Endodermal cell (in vitro differentiated cells): ENCODE measurements around the gene DOK6. TPM values are rescaled to one million over a fixed set of nuclear protein-coding genes. Genes with fewer than 3 reads are reported as not detected.

Source experiments
- DNase-seq: peaks from one replicate; pipeline ENCODE4 v3.0.0-alpha.2; 2017
- H3K27ac ChIP-seq: 2 replicates; pipeline ENCODE4 v1.5.1; 2013; ENCODE audit warnings: mild to moderate bottlenecking, low read depth, low read length, moderate library complexity
- H3K27me3 ChIP-seq: 2 replicates; pipeline ENCODE4 v1.6.1; 2013; ENCODE audit warnings: mild to moderate bottlenecking, low read length, moderate library complexity; ENCODE audit not compliant: insufficient read depth, control insufficient read depth, poor library complexity, severe bottlenecking
- H3K36me3 ChIP-seq: 2 replicates; pipeline ENCODE4 v1.7.0; 2013; ENCODE audit warnings: mild to moderate bottlenecking, low read length, moderate library complexity; ENCODE audit not compliant: control insufficient read depth, insufficient read depth
- H3K4me1 ChIP-seq: one replicate; pipeline ENCODE4 v1.7.0; 2013; ENCODE audit warnings: low read length; ENCODE audit not compliant: control insufficient read depth, insufficient read depth
- H3K4me3 ChIP-seq: 2 replicates; pipeline ENCODE4 v1.5.1; 2013; ENCODE audit warnings: mild to moderate bottlenecking, low read length, moderate library complexity
- H3K9ac ChIP-seq: 2 replicates; pipeline ENCODE4 v1.6.1; 2013; ENCODE audit warnings: mild to moderate bottlenecking, low read length, moderate library complexity; ENCODE audit not compliant: poor library complexity, severe bottlenecking; ENCODE audit errors: extremely low read depth
- H3K9me3 ChIP-seq: 2 replicates; pipeline ENCODE4 v1.6.1; 2013; ENCODE audit warnings: mild to moderate bottlenecking, low read length, moderate library complexity; ENCODE audit not compliant: control insufficient read depth
- H3K27ac Mint-ChIP-seq: 2 replicates; pipeline ENCODE4 v1.8.0; 2020; ENCODE audit warnings: mixed read lengths
- H3K27me3 Mint-ChIP-seq: 2 replicates; pipeline ENCODE4 v1.8.0; 2021; ENCODE audit warnings: mild to moderate bottlenecking, mixed read lengths; ENCODE audit not compliant: insufficient read depth
- H3K36me3 Mint-ChIP-seq: 2 replicates; pipeline ENCODE4 v1.8.0; 2020; ENCODE audit warnings: low read depth, mixed read lengths
- H3K4me1 Mint-ChIP-seq: 2 replicates; pipeline ENCODE4 v1.8.0; 2020; ENCODE audit warnings: mixed read lengths
- H3K4me3 Mint-ChIP-seq: 2 replicates; pipeline ENCODE4 v1.8.0; 2020; ENCODE audit warnings: mild to moderate bottlenecking, moderate library complexity, mixed read lengths
- H3K9me3 Mint-ChIP-seq: 2 replicates; pipeline ENCODE4 v1.8.0; 2020; ENCODE audit warnings: mild to moderate bottlenecking, mixed read lengths
- WGBS, 2 experiments: methylation state at CpG; one replicate each; pipeline versions ENCODE4 v1.1.5 to v1.1.7; 2013; ENCODE audit warnings: missing lambda C conversion rate in 2 of 2, mixed read lengths in 1 of 2; ENCODE audit not compliant: insufficient coverage in 1 of 2, insufficient read length in 1 of 2; 5-methylcytosine and 5-hydroxymethylcytosine counted together
- total RNA-seq, 2 donors: library from RNA; stranded (reverse); fragmentation: NEBNext Ultra II Directional in 1 of 2; extraction: Animal tissue kit (Norgen Biotek cat#: 25700) in 1 of 2; gene quantifications; 2 replicates in 1 of 2; 3 replicates in 1 of 2; pipeline ENCODE4 v1.2.1, GENCODE V29; 2021
- TF ChIP-seq, protein P1 (sequence below): fragments of 200-600 bp; sonication (generic); conservative IDR thresholded peaks from 2 replicates; pipeline ENCODE4 v1.5.0; 2021; ENCODE audit warnings: antibody characterized with exemption, mild to moderate bottlenecking

Gene DOK6
- total RNA-seq, 2 donors from 2014 or later = 5.7 to 5.9 TPM

DNA sequence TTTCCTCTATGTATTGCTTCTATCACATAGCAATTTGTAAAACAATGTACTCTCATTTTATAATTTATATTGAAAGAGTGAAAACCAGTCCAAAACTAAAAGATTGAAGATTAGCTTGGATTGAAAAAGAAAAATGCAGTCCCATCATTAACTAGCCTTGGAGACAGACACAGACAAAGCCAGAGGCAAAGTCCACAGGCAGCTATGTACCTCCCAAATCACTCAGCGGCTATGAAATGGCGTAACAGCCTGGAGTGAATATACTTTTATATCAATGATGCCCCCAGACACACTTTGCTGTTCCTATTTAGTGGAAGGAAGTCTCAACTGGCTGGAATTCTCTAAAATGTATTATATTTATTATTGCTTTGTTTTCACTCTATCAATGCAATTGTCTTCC, 33.6 kb upstream of the DOK6 start:
- H3K9ac ChIP-seq = no peak overlapping the region
- Mint-ChIP-seq H3K27me3 (no peaks in the 10 kb centered on the region), H3K36me3 (no peaks in the 10 kb centered on the region), H3K27ac (no peak overlapping the region), H3K9me3 (no peaks in the 10 kb centered on the region), H3K4me3 (no peak overlapping the region), H3K4me1 (no peaks in the 10 kb centered on the region)
- no peaks in the 10 kb centered on the region for H3K27me3 ChIP-seq
- H3K36me3 ChIP-seq = no peaks in the 10 kb centered on the region
- no peaks in the 10 kb centered on the region for H3K9me3 ChIP-seq
- TF ChIP-seq, protein P1, sequence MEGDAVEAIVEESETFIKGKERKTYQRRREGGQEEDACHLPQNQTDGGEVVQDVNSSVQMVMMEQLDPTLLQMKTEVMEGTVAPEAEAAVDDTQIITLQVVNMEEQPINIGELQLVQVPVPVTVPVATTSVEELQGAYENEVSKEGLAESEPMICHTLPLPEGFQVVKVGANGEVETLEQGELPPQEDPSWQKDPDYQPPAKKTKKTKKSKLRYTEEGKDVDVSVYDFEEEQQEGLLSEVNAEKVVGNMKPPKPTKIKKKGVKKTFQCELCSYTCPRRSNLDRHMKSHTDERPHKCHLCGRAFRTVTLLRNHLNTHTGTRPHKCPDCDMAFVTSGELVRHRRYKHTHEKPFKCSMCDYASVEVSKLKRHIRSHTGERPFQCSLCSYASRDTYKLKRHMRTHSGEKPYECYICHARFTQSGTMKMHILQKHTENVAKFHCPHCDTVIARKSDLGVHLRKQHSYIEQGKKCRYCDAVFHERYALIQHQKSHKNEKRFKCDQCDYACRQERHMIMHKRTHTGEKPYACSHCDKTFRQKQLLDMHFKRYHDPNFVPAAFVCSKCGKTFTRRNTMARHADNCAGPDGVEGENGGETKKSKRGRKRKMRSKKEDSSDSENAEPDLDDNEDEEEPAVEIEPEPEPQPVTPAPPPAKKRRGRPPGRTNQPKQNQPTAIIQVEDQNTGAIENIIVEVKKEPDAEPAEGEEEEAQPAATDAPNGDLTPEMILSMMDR = no peak
- WGBS, 2 experiments = 96% methylated on average over 2 of the region's 2 CpGs; no CpG with 5 or more reads in 1 of the 2 experiments
- no peak overlapping the region for H3K27ac ChIP-seq
- no peak for DNase-seq
- no peaks in the 10 kb centered on the region for H3K4me1 ChIP-seq
- H3K4me3 ChIP-seq = no peak overlapping the region

DNA sequence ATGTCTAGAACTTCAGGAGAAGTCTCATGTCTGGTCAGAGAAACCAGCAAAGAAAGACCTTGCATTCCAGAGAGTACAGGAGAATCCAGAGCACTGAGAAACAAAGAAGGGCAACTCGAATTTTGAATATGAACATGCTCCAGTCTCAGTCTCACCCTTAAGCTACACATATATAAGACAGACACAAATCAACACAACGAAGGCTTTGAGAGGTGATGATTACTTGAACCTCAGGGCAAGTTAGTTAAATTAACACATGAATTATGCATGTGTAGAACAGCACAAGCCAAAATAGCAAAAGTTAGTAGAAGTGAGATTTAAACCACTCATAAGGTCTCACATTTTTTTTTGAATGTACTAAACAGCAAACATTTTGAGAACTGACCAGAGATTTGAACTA, 29.0 kb upstream of the DOK6 start:
- Mint-ChIP-seq H3K4me3 (no peak overlapping the region), H3K36me3 (no peaks in the 10 kb centered on the region)
- WGBS, 2 experiments = 81% methylated on average over 2 of the region's 2 CpGs; no CpG with 5 or more reads in 1 of the 2 experiments

DNA sequence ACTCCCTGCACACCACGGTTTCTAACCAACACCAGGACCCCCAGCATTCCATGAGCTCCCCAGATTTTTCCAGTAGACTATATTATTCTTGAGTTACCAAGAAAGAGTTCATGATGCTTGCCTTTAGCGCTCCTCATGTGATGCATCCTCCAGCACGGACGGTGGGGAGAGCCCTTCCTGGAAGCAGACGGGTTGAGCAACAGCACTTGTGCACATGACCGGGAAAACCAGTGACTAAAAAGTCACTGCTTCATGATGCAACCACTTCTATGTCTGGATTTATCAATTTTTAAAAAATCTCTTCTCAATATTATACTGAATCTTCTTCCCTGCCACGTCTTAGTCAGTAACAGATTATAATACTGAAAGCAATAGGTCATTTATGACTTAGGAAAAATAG, 20.4 kb upstream of the DOK6 start:
- H3K9ac ChIP-seq = no peak overlapping the region
- no peak overlapping the region for H3K4me3 ChIP-seq
- WGBS, 2 experiments = 90% methylated on average over 4 to 7 of the region's 7 CpGs
- H3K4me1 Mint-ChIP-seq = no peaks in the 10 kb centered on the region
- no peaks in the 10 kb centered on the region for H3K27me3 Mint-ChIP-seq
- no peaks in the 10 kb centered on the region for H3K27me3 ChIP-seq
- no peak overlapping the region for H3K27ac ChIP-seq
- no peaks in the 10 kb centered on the region for H3K36me3 ChIP-seq
- TF ChIP-seq, protein P1 = no peak
- no peak overlapping the region for H3K4me3 Mint-ChIP-seq
- H3K9me3 ChIP-seq = no peaks in the 10 kb centered on the region
- no peaks in the 10 kb centered on the region for H3K9me3 Mint-ChIP-seq
- no peaks in the 10 kb centered on the region for H3K36me3 Mint-ChIP-seq
- DNase-seq = no peak
- H3K27ac Mint-ChIP-seq = no peak overlapping the region
- H3K4me1 ChIP-seq = no peaks in the 10 kb centered on the region

More for the DNA sequence above, 29.0 kb upstream of the DOK6 start:
- Histone ChIP-seq H3K4me1 (no peaks in the 10 kb centered on the region), H3K36me3 (no peaks in the 10 kb centered on the region), H3K9ac (no peak overlapping the region), H3K27ac (no peak overlapping the region), H3K9me3 (no peaks in the 10 kb centered on the region), H3K27me3 (no peaks in the 10 kb centered on the region), H3K4me3 (no peak overlapping the region)
- Mint-ChIP-seq H3K4me1 (no peaks in the 10 kb centered on the region), H3K27ac (no peak overlapping the region), H3K9me3 (no peaks in the 10 kb centered on the region), H3K27me3 (no peaks in the 10 kb centered on the region)
- no peak for DNase-seq
- TF ChIP-seq, protein P1 = no peak
